ENCODE measurements around the gene TMEM54.

Gene TMEM54

GRCh38 chr1:32881871-32882850 lies 19.0 kb downstream of the TMEM54 start:
- H3K4me3 Mint-ChIP-seq = no peak overlapping the region
- no peaks in the 10 kb centered on the region for H3K9me3 Mint-ChIP-seq
- H3K27me3 Mint-ChIP-seq = peaks cover 61% of the 10 kb centered on the region
- no peak overlapping the region for H3K27ac Mint-ChIP-seq
- no peak for ATAC-seq
- H3K36me3 Mint-ChIP-seq = no peaks in the 10 kb centered on the region
- no peaks in the 10 kb centered on the region for H3K4me1 Mint-ChIP-seq

DNA sequence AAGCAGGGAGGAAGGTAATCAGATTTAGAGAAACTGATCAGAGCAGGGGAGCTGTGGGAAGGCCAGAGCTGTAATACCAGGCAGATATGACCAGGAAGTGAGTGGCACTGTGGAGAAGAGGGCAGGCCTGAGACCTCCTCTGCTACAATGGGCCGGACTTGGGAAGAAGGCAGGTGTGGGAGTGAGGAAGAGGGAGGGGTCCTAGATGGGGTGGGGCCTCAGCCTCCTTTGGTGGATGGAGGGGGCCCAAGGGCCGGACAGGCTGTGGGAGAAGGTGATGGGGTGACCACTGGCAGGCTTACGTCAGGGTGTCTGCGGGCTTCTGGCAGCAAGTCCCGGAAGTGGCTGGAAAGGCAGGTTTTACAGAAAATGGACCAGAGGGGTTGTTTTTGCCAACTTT lies 19.9 kb downstream of the TMEM54 start:
- Mint-ChIP-seq H3K4me3 (no peak overlapping the region), H3K27ac (no peak overlapping the region), H3K27me3 (peaks cover 60% of the 10 kb centered on the region), H3K4me1 (peaks cover 4% of the 10 kb centered on the region), H3K9me3 (no peaks in the 10 kb centered on the region), H3K36me3 (no peaks in the 10 kb centered on the region)
- no peak for ATAC-seq

GRCh38 chr1:32878637-32879041 lies 22.6 kb downstream of the TMEM54 start:
- no peaks in the 10 kb centered on the region for H3K9me3 Mint-ChIP-seq
- no peak overlapping the region for H3K4me3 Mint-ChIP-seq
- peaks cover 14% of the 10 kb centered on the region for H3K4me1 Mint-ChIP-seq
- ATAC-seq = peak; percentile 12
- peaks cover 54% of the 10 kb centered on the region for H3K27me3 Mint-ChIP-seq
- H3K27ac Mint-ChIP-seq = no peak overlapping the region
- no peaks in the 10 kb centered on the region for H3K36me3 Mint-ChIP-seq

- peaks cover 50% of the 10 kb centered on the region for H3K27me3 Mint-ChIP-seq
- H3K36me3 Mint-ChIP-seq = no peaks in the 10 kb centered on the region
- no peak overlapping the region for H3K27ac Mint-ChIP-seq
- no peak overlapping the region for H3K4me3 Mint-ChIP-seq
- peaks cover 14% of the 10 kb centered on the region for H3K4me1 Mint-ChIP-seq
- no peak for ATAC-seq
- H3K9me3 Mint-ChIP-seq = no peaks in the 10 kb centered on the region
Measured at GRCh38 chr1:32878183-32878582, 23.0 kb downstream of the TMEM54 start.

DNA sequence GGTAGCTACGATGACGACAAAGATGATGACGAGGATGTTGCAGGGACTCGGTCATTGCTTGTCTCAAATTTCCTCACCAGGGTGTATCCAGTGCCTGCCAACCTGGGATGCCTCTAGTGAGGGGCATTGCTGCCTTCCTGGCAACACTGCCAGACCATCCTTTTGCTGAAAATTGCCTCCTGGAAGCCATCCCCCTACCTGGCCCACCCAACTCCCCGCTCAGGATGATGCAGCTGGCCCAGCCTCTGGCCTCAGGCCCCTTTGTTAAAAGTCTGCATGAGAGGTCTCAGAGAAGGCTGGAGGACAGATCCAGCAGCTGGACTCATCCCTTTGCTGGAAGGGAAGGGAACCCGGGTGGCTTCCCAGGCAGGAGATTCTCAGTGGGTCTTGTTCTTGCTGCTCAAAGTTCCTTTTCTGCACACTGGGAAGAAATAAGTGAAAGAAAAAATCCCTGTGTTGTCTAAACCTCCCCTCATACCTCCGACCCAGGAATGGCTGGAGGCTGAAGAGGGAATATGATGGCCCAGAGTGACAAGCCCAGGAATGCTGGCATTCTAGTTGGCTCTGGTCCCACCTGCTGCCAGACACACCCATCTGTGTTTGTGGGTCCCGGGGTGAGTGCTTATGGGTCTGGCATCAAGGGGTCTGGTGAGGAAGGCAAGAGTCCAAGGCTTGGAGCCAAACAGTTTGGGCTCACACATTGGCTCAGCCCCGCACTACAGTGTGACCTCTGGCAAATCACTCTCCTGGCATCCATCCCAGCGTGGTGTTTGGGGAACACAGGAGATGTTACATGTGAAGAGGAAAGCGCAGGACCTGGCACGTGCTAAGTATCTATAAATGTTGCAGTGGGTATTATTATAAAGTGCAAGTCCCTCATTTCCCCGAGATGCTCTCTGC lies 23.7 kb downstream of the TMEM54 start:
- Mint-ChIP-seq H3K27me3 (peaks cover 56% of the 10 kb centered on the region), H3K4me3 (no peak overlapping the region)

GRCh38 chr1:32876341-32877210 lies 24.6 kb downstream of the TMEM54 start:
- H3K4me1 Mint-ChIP-seq = peaks cover 29% of the 10 kb centered on the region
- no peak overlapping the region for H3K27ac Mint-ChIP-seq
- H3K27me3 Mint-ChIP-seq = peaks cover 58% of the 10 kb centered on the region
- peak; percentile 58 for ATAC-seq
- no peaks in the 10 kb centered on the region for H3K9me3 Mint-ChIP-seq
- no peak overlapping the region for H3K4me3 Mint-ChIP-seq
- H3K36me3 Mint-ChIP-seq = no peaks in the 10 kb centered on the region

More for the DNA sequence above, 23.7 kb downstream of the TMEM54 start:
- no peaks in the 10 kb centered on the region for H3K9me3 Mint-ChIP-seq
- H3K27ac Mint-ChIP-seq = no peak overlapping the region
- H3K4me1 Mint-ChIP-seq = peaks cover 20% of the 10 kb centered on the region
- ATAC-seq = no peak
- H3K36me3 Mint-ChIP-seq = no peaks in the 10 kb centered on the region

GRCh38 chr1:32874860-32875752 lies 26.1 kb downstream of the TMEM54 start:
- ATAC-seq = no peak
- peaks cover 52% of the 10 kb centered on the region for H3K27me3 Mint-ChIP-seq

DNA sequence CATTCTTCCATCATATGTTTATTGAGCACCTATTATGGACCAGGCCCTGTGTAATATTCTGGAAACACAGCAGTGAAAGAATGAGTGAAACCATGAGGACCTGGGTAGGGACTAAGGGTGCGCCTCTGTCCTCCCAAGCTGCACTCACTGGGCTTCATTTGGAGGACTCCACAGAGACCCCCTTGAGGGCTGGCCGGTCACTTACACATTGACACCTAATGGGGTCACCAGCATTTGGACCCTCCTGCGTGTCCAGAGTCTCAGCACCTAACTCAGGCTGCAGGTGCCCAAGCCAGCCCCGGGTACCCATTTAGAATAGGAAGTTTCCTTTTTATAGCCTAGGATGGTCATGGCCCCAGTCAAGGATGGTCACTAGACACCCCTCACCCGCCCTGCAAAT lies 27.7 kb downstream of the TMEM54 start:
- Mint-ChIP-seq H3K27me3 (peaks cover 65% of the 10 kb centered on the region), H3K9me3 (no peaks in the 10 kb centered on the region), H3K36me3 (peaks cover 4% of the 10 kb centered on the region), H3K4me3 (no peak overlapping the region), H3K4me1 (peaks cover 48% of the 10 kb centered on the region), H3K27ac (no peak overlapping the region)
- no peak for ATAC-seq

More at GRCh38 chr1:32874860-32875752, 26.1 kb downstream of the TMEM54 start:
- H3K27ac Mint-ChIP-seq = no peak overlapping the region
- no peak overlapping the region for H3K4me3 Mint-ChIP-seq
- no peaks in the 10 kb centered on the region for H3K9me3 Mint-ChIP-seq
- no peaks in the 10 kb centered on the region for H3K36me3 Mint-ChIP-seq
- H3K4me1 Mint-ChIP-seq = peaks cover 38% of the 10 kb centered on the region

- Mint-ChIP-seq H3K27ac (no peak overlapping the region), H3K4me3 (no peak overlapping the region), H3K4me1 (peaks cover 48% of the 10 kb centered on the region), H3K9me3 (no peaks in the 10 kb centered on the region), H3K36me3 (peaks cover 8% of the 10 kb centered on the region), H3K27me3 (peaks cover 53% of the 10 kb centered on the region)
- ATAC-seq = no peak
Measured at GRCh38 chr1:32872192-32872460, 29.1 kb downstream of the TMEM54 start.

DNA sequence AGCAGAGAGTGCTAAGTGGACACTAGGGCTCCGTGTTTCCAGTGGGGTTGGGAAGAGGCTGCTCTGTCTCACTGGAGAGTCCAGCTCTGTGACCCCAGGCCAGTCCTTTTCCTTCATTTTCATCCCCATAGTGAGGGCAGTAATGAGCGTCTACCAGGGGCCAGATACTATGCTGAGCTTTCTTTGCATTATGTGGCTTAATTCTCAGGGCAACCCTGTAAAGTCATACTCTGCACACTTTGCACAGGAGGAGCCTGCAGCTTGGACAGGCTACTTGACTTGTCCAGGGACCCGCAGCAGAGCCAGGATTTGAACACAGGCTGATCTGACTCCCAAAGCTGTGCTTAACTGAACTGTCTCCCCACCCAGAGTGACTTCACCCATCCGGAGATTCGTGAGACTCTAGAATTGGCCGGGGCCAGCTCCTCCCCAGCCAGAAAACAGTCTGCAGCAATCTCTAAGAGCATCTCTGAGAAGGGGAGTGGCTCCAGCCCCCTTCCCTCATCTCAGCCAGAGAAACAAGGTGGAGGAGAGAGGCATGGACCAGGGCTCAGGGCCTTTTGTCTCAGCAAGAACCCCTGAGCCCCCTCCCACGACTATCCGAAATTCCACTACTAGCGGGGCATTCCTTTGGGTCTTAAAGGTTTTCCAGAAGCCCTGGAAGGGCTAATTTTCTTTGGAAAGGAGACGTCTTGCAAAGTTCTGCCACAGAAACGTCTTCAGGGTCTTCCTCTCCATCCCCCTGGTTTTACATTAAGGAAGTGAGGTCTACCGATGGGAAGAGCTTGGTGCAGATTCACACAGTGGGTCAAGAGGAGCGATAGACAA lies 29.6 kb downstream of the TMEM54 start:
- no peaks in the 10 kb centered on the region for H3K9me3 Mint-ChIP-seq
- H3K27me3 Mint-ChIP-seq = peaks cover 51% of the 10 kb centered on the region
- H3K4me3 Mint-ChIP-seq = peak overlapping the region; percentile 66
- no peak overlapping the region for H3K27ac Mint-ChIP-seq
- ATAC-seq = no peak
- H3K4me1 Mint-ChIP-seq = peaks cover 48% of the 10 kb centered on the region
- H3K36me3 Mint-ChIP-seq = peaks cover 8% of the 10 kb centered on the region

DNA sequence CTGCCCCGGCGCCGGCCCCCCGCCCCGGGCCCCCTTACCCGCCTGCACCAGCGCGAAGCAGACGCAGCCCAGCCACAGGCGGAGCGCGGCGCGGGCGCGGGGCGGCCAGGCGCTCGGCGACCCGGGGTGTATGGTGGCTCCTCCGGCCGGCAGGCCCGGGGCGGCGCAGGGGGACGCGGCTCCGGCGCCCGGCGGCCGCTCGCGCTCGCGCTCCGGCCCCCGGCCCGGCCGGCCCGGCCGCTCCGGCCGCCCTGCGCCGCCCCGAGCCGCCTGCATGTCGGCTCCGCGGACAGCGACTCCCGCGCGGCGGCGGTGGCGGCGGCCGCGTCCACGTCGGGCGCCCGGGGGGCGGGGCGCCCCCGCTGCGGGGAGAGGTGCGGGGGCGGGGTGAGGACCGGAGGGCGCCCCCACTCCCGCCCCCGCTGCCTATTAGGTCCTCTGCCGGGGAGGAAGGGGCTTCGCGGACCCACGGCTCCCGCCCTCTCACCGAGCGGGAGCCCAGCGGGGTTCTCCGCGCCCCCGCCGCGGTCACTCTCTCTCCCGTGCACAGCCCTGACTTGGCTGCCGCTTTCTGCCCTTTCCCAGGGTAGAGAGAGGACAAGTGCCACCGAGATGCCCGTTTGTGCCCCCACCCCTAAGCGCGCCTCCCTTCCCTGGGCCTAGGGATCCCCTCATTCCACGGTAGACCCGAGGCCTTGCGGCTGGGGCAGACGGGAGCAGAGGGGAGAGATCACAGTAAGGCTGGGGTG lies 30.4 kb downstream of the TMEM54 start, which contains the start of gene FNDC5:
TSS of gene FNDC5 (minus strand) at position 298 of the 749 bp plus-strand sequence.
- H3K27me3 Mint-ChIP-seq = peaks cover 43% of the 10 kb centered on the region
- peak; percentile 36 for ATAC-seq

DNA sequence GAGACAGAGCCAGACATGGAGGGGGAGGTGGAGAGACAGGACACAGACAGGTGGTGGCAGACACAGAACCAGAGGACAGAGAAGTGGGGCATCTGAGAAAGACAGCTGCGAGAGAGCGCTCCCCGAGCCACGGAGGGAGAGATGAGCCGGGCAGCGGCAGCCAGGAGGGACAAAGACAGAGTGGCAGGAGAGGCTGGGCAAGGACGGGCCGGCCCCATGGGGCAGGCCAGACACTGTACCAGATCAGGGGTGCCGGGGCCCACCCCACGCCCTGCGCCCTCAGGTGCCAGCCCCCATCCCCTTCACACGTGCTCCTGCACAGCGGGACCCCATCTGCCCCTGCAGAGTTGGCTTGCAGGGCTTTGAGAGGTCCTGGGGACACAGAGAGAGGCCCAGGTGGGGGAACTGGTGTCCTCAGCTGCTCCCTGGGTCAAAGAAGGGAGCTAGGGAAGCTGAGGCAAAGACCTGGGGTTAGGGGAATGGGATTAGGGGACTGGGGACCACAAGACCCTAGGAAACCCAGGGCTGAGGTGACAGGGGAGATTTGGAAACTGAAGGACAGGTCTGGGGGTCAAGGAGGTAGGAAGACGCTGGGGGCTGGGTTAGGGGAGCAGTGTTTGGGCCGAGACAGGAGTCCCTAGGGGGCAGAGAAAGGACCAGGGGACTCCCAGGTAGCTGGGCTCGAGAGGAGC lies 31.1 kb downstream of the TMEM54 start:
- H3K4me3 Mint-ChIP-seq = peak overlapping the region; percentile 77
- H3K9me3 Mint-ChIP-seq = no peaks in the 10 kb centered on the region
- ATAC-seq = no peak
- H3K27ac Mint-ChIP-seq = no peak overlapping the region
- H3K36me3 Mint-ChIP-seq = peaks cover 13% of the 10 kb centered on the region
- peaks cover 36% of the 10 kb centered on the region for H3K27me3 Mint-ChIP-seq
- peaks cover 34% of the 10 kb centered on the region for H3K4me1 Mint-ChIP-seq

More for the DNA sequence above, 30.4 kb downstream of the TMEM54 start, which contains the start of gene FNDC5:
- Mint-ChIP-seq H3K36me3 (peaks cover 13% of the 10 kb centered on the region), H3K27ac (no peak within 1 kb of the TSS), H3K4me3 (peak within 1 kb of the TSS; percentile 77), H3K4me1 (peaks cover 40% of the 10 kb centered on the region), H3K9me3 (no peaks in the 10 kb centered on the region)

Measured in stimulated activated memory B cell treated with anti-CD40 and anti-IgM and Interleukin-4, amounts not matched to agents 10 μg/mL and 1 μg/mL and 100 μg/mL, for 72 hours (primary cell).